ENCODE results near the gene PUS1. TPM values are rescaled to one million over a fixed set of nuclear protein-coding genes. Genes with fewer than 3 reads are reported as not detected.
"Not testable (repeated sequence)": the region's sequence is repeated elsewhere in the genome, so short reads cannot be mapped to it uniquely, and the experiment has no call there.

The PUS1 gene
- total RNA-seq, 1 donor from 2014 or later = 7.7 TPM

DNA sequence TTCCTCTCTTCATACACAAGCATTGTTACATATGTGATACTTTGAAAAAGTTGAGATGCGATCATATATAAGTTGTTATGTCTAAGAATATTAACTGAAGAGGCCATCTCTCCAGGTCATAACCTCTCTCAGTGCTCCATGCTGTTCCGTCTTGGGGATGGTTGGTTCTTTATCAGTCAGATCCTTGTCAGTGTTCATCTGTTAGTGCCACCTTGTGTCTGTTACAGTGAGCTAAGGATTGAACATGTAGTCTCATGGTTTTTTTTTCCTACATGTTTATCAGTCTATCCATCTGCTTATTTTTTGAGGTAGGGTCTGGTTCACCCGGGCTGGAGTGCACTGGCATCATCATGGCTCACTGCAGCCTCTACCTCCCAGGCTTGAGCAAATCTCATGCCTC lies 51.2 kb downstream of the PUS1 start:
- DNase-seq = no peak
- Histone ChIP-seq H3K4me1 (no peaks in the 10 kb centered on the region), H3K4me3 (no peak overlapping the region), H3K27ac (replicated peaks) (no peak overlapping the region), H3K9me3 (replicated peaks) (no peaks in the 10 kb centered on the region), H3K36me3 (peaks cover 59% of the 10 kb centered on the region), H3K27me3 (ENCODE audit: low read depth) (no peaks in the 10 kb centered on the region)
- intact Hi-C loops (cut with micrococcal nuclease) = no loop called here
- TF ChIP-seq, protein P1, sequence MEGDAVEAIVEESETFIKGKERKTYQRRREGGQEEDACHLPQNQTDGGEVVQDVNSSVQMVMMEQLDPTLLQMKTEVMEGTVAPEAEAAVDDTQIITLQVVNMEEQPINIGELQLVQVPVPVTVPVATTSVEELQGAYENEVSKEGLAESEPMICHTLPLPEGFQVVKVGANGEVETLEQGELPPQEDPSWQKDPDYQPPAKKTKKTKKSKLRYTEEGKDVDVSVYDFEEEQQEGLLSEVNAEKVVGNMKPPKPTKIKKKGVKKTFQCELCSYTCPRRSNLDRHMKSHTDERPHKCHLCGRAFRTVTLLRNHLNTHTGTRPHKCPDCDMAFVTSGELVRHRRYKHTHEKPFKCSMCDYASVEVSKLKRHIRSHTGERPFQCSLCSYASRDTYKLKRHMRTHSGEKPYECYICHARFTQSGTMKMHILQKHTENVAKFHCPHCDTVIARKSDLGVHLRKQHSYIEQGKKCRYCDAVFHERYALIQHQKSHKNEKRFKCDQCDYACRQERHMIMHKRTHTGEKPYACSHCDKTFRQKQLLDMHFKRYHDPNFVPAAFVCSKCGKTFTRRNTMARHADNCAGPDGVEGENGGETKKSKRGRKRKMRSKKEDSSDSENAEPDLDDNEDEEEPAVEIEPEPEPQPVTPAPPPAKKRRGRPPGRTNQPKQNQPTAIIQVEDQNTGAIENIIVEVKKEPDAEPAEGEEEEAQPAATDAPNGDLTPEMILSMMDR (IDR thresholded peaks at IDR 0.05; ENCODE audit: borderline replicate concordance) = no peak

GRCh38 chr12:131981388-131981787 lies 52.3 kb downstream of the PUS1 start:
- Histone ChIP-seq H3K4me3 (no peak overlapping the region), H3K4me1 (no peaks in the 10 kb centered on the region), H3K27ac (replicated peaks) (no peak overlapping the region), H3K36me3 (peaks cover 68% of the 10 kb centered on the region), H3K9me3 (replicated peaks) (no peaks in the 10 kb centered on the region), H3K27me3 (ENCODE audit: low read depth) (no peaks in the 10 kb centered on the region)
- TF ChIP-seq, protein P1 (IDR thresholded peaks at IDR 0.05; ENCODE audit: borderline replicate concordance) = no peak
- intact Hi-C loops (cut with micrococcal nuclease) = no loop called here
- DNase-seq = no peak

- intact Hi-C loops (cut with micrococcal nuclease) = no loop called here
- Histone ChIP-seq H3K4me3 (no peak overlapping the region), H3K4me1 (no peaks in the 10 kb centered on the region), H3K9me3 (replicated peaks) (no peaks in the 10 kb centered on the region), H3K27me3 (ENCODE audit: low read depth) (no peaks in the 10 kb centered on the region), H3K27ac (replicated peaks) (no peak overlapping the region), H3K36me3 (peaks cover 74% of the 10 kb centered on the region)
- TF ChIP-seq, protein P1 (IDR thresholded peaks at IDR 0.05; ENCODE audit: borderline replicate concordance) = no peak
- no peak for DNase-seq
Observed at GRCh38 chr12:131982041-131982440, 53.0 kb downstream of the PUS1 start.

- TF ChIP-seq, protein P1 (IDR thresholded peaks at IDR 0.05; ENCODE audit: borderline replicate concordance) = no peak
- no peaks in the 10 kb centered on the region for H3K9me3 ChIP-seq (replicated peaks)
- H3K27ac ChIP-seq (replicated peaks) = no peak overlapping the region
- H3K36me3 ChIP-seq = peaks cover 84% of the 10 kb centered on the region
- H3K4me1 ChIP-seq = no peaks in the 10 kb centered on the region
- intact Hi-C loops (cut with micrococcal nuclease) = no loop called here
- DNase-seq = no peak
- H3K4me3 ChIP-seq = no peak overlapping the region
- no peaks in the 10 kb centered on the region for H3K27me3 ChIP-seq (ENCODE audit: low read depth)
Observed at GRCh38 chr12:131983026-131983425, 54.0 kb downstream of the PUS1 start.

DNA sequence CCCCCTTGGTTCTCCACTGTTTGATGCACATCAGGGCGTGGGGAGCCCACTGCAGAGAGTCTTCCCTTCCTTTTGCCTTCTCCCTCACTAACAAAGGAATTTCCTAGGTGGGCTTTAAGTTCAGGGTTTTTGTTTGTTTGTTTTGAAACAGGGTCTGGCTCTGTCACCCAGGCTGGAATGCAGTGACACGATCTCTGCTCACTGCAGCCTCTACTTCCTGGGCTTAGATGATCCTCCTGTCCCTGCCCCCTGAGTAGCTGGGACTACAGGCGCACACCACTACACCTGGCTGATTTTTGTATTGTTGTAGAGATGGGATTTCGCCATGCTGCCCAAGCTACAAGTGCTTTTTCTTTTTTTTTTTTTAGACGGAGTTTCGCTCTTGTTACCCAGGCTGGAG lies 54.5 kb downstream of the PUS1 start:
- H3K27ac ChIP-seq (replicated peaks) = no peak overlapping the region
- no peaks in the 10 kb centered on the region for H3K4me1 ChIP-seq
- peaks cover 89% of the 10 kb centered on the region for H3K36me3 ChIP-seq
- H3K4me3 ChIP-seq = no peak overlapping the region
- TF ChIP-seq, protein P1 (IDR thresholded peaks at IDR 0.05; ENCODE audit: borderline replicate concordance) = no peak
- no peaks in the 10 kb centered on the region for H3K27me3 ChIP-seq (ENCODE audit: low read depth)
- intact Hi-C loops (cut with micrococcal nuclease) = no loop called here
- DNase-seq = no peak
- no peaks in the 10 kb centered on the region for H3K9me3 ChIP-seq (replicated peaks)

- H3K27ac ChIP-seq (replicated peaks) = no peak overlapping the region
- peaks cover 6% of the 10 kb centered on the region for H3K4me1 ChIP-seq
- intact Hi-C loops (cut with micrococcal nuclease) = no loop called here
- no peaks in the 10 kb centered on the region for H3K27me3 ChIP-seq (ENCODE audit: low read depth)
- H3K36me3 ChIP-seq = peaks cover 97% of the 10 kb centered on the region
- DNase-seq = no peak
- no peak overlapping the region for H3K4me3 ChIP-seq
- no peaks in the 10 kb centered on the region for H3K9me3 ChIP-seq (replicated peaks)
- TF ChIP-seq, protein P1 (IDR thresholded peaks at IDR 0.05; ENCODE audit: borderline replicate concordance) = no peak
Observed at GRCh38 chr12:131984334-131984733, 55.3 kb downstream of the PUS1 start.

DNA sequence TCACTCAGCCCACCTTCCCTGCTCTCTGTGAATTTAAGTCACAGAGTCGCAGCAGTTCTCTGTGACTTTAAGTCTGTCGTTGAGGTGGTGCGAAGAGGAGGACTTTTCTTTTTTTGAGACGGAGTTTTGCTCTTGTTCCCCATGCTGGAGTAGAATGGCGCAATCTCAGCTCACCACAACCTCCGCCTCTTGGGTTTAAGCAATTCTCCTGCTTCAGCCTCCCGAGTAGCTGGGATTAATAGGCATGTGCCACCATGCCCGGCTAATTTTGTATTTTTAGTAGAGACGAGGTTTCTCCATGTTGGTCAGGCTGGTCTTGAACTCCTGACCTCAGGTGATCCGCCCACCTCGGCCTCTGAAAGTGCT lies 56.4 kb downstream of the PUS1 start:
- H3K4me1 ChIP-seq; intact Hi-C loops (cut with micrococcal nuclease); H3K9me3 ChIP-seq (replicated peaks); H3K27ac ChIP-seq (replicated peaks); H3K4me3 ChIP-seq; DNase-seq; H3K27me3 ChIP-seq (ENCODE audit: low read depth): not testable (repeated sequence)
- peaks cover 97% of the 10 kb centered on the region for H3K36me3 ChIP-seq

Measured in left ventricle myocardium inferior (tissue), 1 donor.